Measurements from ENCODE around the gene HEATR5A. TPM values are rescaled to one million over a fixed set of nuclear protein-coding genes. Genes with fewer than 3 reads are reported as not detected.

Gene HEATR5A
- total RNA-seq, 4 donors from 2014 or later = 14.2 to 26.6 (median 17.0) TPM

DNA sequence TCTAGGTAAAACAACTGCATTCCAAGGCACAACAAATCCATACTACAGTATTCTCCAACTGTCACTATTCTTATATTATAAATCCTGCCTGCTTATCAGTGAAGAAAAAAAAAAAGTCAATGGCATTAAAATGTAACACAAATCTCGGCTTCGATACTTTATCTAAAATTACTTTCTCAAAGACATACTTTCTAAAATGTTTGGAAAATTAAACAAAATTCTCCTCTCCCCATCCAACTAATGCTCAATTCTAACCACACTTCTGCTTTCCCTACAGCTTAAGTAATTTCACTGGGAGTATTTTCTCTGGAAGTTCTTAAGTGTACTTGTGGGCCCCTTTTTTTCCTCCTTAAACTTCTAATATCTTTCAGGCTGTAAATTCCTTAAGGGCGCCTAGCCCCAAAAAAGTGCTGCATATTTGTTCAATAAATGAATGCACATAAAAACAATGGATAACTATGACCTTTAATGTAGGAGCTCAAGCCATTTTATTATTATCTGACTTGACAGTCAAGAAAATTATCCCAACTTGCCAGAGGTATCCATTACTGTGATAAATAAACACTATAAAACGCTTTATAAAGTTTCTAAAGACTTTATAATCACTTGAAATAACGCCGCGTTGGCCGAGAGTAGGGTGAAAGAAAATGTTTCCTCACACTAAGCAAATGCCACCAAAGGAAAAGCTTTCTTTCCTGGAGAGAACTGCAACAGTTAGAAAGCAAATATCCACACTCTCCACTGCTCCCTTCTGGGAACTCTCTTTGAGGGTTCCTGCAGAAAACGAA, 977 bp downstream of the HEATR5A start:
- Histone ChIP-seq H3K9me3 (no peaks in the 10 kb centered on the region), H3K4me1 (peaks cover 0 to 48% (median 11%) of the 10 kb centered on the region in 3 donors), H3K27ac (peak overlapping the region; percentile 85 to 95 (median 92)), H3K36me3 (no peaks in the 10 kb centered on the region), H3K4me3 (peak overlapping the region; percentile 77 to 100 (median 92)), H3K27me3 (no peaks in the 10 kb centered on the region)
- DNase-seq = no peak
- intact Hi-C loops (cut with DNase I) = no loop called here
- no peak for TF ChIP-seq CTCF (IDR thresholded peaks at IDR 0.05)
- no peak for TF ChIP-seq POLR2A (IDR thresholded peaks at IDR 0.05)
- 11 to 13% methylated on average over 8 to 9 of the region's 9 CpGs for WGBS, 2 donors

DNA sequence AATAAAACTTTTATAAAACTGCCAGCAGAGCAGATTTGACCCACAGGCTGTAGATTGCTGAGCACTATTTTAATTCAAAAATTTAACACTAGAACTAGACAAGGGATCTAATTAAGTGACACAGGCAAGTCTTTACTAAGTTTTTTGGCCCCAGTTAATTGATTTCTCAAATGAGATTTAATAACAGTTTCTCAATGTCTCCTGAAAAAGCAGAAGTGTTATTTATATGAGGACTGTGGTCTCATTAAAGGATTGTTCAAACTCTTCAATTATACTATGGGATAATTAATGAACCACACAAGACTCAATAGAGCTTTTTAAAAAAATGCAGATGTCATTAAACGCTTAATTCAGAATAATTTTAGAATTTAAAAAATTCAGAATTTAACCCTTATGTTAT, 1.9 kb downstream of the HEATR5A start:
- Histone ChIP-seq H3K9me3 (no peaks in the 10 kb centered on the region), H3K27ac (no peak overlapping the region), H3K4me3 (no peak overlapping the region), H3K4me1 (peaks cover 0 to 54% (median 16%) of the 10 kb centered on the region in 3 donors), H3K36me3 (no peaks in the 10 kb centered on the region), H3K27me3 (no peaks in the 10 kb centered on the region)
- no peak for DNase-seq
- intact Hi-C loops (cut with DNase I) = no loop called here
- no peak for TF ChIP-seq POLR2A (IDR thresholded peaks at IDR 0.05)
- no peak for TF ChIP-seq CTCF (IDR thresholded peaks at IDR 0.05)
- 26 to 58% methylated on average over 1 of the region's 1 CpG for WGBS, 2 donors

DNA sequence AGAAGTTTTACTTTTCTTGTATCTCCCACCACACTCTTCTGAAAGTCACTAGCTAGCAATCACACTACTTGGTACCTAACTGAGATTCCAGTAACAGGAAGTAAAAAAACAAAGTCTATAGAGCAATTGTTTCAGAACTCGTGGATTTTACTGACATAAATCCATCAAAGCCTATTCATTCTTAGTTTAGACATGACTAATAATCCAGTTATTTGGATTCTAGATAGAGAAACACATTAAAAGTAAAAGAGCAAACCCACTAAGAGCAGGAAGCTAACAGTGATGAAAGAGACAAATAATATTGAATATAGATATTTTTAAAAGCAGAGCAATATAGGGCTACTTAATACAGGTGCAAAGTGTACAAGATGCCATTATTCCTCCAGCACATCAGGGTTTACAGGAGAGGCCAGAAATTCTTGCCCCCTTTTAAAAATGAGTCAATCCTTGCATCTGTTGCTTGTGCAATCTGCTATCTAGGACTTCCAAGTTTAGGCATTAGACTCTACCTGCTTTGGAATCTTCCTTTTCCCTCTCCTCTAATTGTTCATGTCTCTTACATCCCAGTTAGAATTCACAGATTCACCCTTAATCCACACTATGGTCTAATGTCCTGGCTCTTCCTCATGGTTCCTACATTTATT, 6.0 kb downstream of the HEATR5A start:
- 7 to 19% methylated on average over 1 of the region's 1 CpG for WGBS, 2 donors
- H3K9me3 ChIP-seq = no peaks in the 10 kb centered on the region
- no peaks in the 10 kb centered on the region for H3K27me3 ChIP-seq
- no peak for TF ChIP-seq CTCF (IDR thresholded peaks at IDR 0.05)
- no peak for TF ChIP-seq POLR2A (IDR thresholded peaks at IDR 0.05)
- H3K4me1 ChIP-seq = peaks cover 0 to 55% (median 16%) of the 10 kb centered on the region in 3 donors
- H3K27ac ChIP-seq = no peak overlapping the region
- H3K4me3 ChIP-seq = no peak overlapping the region
- DNase-seq = no peak
- H3K36me3 ChIP-seq = no peaks in the 10 kb centered on the region
- intact Hi-C loops (cut with DNase I) = no loop called here

DNA sequence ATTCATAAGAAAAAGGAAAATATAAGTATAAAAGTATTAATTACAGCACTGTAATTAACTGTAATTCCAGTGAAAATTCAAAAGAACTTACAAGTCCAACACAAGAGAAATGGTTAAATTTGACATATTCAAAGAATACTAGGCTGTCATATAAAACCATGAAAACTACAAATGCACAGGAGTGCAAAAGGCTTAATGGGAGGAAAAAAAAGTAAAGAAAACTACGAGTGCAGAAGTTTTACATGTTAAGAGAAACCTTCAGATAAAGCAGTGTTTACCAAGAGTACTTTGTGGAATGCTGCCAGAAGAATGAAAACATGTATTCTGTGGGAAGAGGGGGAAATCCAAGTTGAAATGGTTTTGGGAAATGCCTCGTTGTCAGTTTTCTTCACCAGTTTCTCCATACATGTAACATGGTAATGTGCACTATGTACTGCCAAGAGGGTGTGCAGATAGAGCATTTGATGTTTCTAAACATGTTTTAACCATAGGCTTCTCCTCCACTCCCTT, 9.1 kb downstream of the HEATR5A start:
- Histone ChIP-seq H3K4me1 (peaks cover 0 to 28% (median 10%) of the 10 kb centered on the region in 3 donors), H3K9me3 (no peaks in the 10 kb centered on the region), H3K27ac (no peak overlapping the region), H3K36me3 (no peaks in the 10 kb centered on the region), H3K4me3 (no peak overlapping the region), H3K27me3 (no peaks in the 10 kb centered on the region)
- no peak for DNase-seq
- intact Hi-C loops (cut with DNase I) = no loop called here
- TF ChIP-seq CTCF (IDR thresholded peaks at IDR 0.05) = no peak
- 12 to 16% methylated on average over 2 of the region's 2 CpGs for WGBS, 2 donors

GRCh38 chr14:31410048-31410650, 10.2 kb downstream of the HEATR5A start:
- no peaks in the 10 kb centered on the region for H3K9me3 ChIP-seq
- WGBS, 2 donors = 67 to 79% methylated on average over 3 of the region's 3 CpGs
- TF ChIP-seq CTCF (IDR thresholded peaks at IDR 0.05) (no peak), POLR2A (IDR thresholded peaks at IDR 0.05) (no peak)
- peaks cover 0 to 25% (median 10%) of the 10 kb centered on the region in 3 donors for H3K4me1 ChIP-seq
- H3K27ac ChIP-seq = no peak overlapping the region
- no peak for DNase-seq
- intact Hi-C loops (cut with DNase I) = no loop called here
- no peaks in the 10 kb centered on the region for H3K36me3 ChIP-seq
- no peak overlapping the region for H3K4me3 ChIP-seq
- H3K27me3 ChIP-seq = no peaks in the 10 kb centered on the region

All from esophagus squamous epithelium (tissue), 5 donors.